GM18519 (cell line): ENCODE results near the gene CFAP53.

Source experiments
- ATAC-seq: cut with Tn5 transposase; IDR thresholded peaks from one replicate; pipeline ENCODE4 v1.9.1; 2021; ENCODE audit warnings: mild to moderate bottlenecking, moderate library complexity; ENCODE audit not compliant: unreplicated experiment, low FRiP score

Gene CFAP53

GRCh38 chr18:50196261-50196660 is 70.0 kb downstream of the CFAP53 start:
- no peak for ATAC-seq

GRCh38 chr18:50195689-50196088 is 70.6 kb downstream of the CFAP53 start:
- no peak for ATAC-seq

- ATAC-seq, result peak; percentile 74
These were observed 71.4 kb downstream of the CFAP53 start, which contains the start of gene MYO5B for GRCh38 chr18:50194631-50195532. Gene MYO5B (minus strand): TSS chr18:50195147. CDS start chr18:50194793, 354 bp downstream.

- ATAC-seq, result no peak
These were observed 72.3 kb downstream of the CFAP53 start for GRCh38 chr18:50193796-50194630.

GRCh38 chr18:50192995-50193795 is 73.1 kb downstream of the CFAP53 start:
- ATAC-seq, result no peak

GRCh38 chr18:50190926-50191325 is 75.4 kb downstream of the CFAP53 start:
- ATAC-seq, result no peak

- ATAC-seq, result no peak
These were observed 76.1 kb downstream of the CFAP53 start for GRCh38 chr18:50190236-50190635.

GRCh38 chr18:50189160-50189559 is 77.1 kb downstream of the CFAP53 start:
- no peak for ATAC-seq

GRCh38 chr18:50188652-50189051 is 77.6 kb downstream of the CFAP53 start:
- ATAC-seq, result no peak

GRCh38 chr18:50187659-50188058 is 78.6 kb downstream of the CFAP53 start:
- no peak for ATAC-seq

- no peak for ATAC-seq
These were observed 79.9 kb downstream of the CFAP53 start for GRCh38 chr18:50186385-50186784.

GRCh38 chr18:50183556-50183955 is 82.7 kb downstream of the CFAP53 start:
- no peak for ATAC-seq

GRCh38 chr18:50182511-50182910 is 83.8 kb downstream of the CFAP53 start:
- no peak for ATAC-seq

- ATAC-seq, result no peak
These were observed 84.7 kb downstream of the CFAP53 start for GRCh38 chr18:50181590-50181989.

- ATAC-seq, result no peak
These were observed 86.8 kb downstream of the CFAP53 start for GRCh38 chr18:50179465-50179864.

GRCh38 chr18:50177294-50177992 is 88.9 kb downstream of the CFAP53 start:
- no peak for ATAC-seq
